ENCODE results near the gene HPCAL1. TPM values are rescaled to one million over a fixed set of nuclear protein-coding genes. Genes with fewer than 3 reads are reported as not detected.

HPCAL1 gene
- total and polyA plus RNA-seq, 10 of the 15 experiments (the other 5 are each of a cell fraction or from before 2014, with no cell fraction given): 0.40 to 12.8 (median 7.9) TPM

DNA sequence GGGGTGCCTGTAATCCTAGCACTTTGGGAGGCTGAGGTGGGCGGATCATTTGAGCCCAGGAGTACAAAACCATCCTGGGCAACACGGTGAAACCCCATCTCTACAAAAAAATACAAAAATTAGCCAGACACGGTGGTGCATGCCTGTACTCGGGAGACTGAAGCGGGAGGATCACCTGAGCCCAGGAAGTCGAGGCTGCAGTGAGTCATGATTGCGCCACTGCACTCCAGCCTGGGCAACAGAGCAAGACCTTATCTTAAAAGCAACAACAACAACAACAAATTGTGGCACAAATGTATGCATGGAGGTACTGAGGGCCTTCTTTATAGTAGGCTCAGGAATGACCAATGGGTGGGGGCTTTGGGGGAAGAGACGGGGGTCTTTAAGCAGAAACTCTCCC is 38.5 kb downstream of the HPCAL1 start (continued):
- TF ChIP-seq MEF2A (IDR thresholded peaks at IDR 0.05; ENCODE audit: insufficient read depth, low read depth, low read length) (no peak), MYC (IDR thresholded peaks at IDR 0.05; ENCODE audit: insufficient read depth, insufficient read length, insufficient replicate concordance, low read length, severe bottlenecking) (no peak), RAD21 (IDR thresholded peaks at IDR 0.05; ENCODE audit: insufficient read depth, low read depth, low read length) (no peak), RBBP5 (conservative IDR thresholded peaks at IDR 0.05) (no peak), SIN3A (IDR thresholded peaks at IDR 0.05; ENCODE audit: low read depth, low read length) (no peak), ZNF24 (IDR thresholded peaks at IDR 0.05) (no peak), FOS (IDR thresholded peaks at IDR 0.05; ENCODE audit: borderline replicate concordance, extremely low read depth, insufficient read length) (no peak), ZSCAN29 (IDR thresholded peaks at IDR 0.05) (no peak)
- TF ChIP-seq, protein P1, sequence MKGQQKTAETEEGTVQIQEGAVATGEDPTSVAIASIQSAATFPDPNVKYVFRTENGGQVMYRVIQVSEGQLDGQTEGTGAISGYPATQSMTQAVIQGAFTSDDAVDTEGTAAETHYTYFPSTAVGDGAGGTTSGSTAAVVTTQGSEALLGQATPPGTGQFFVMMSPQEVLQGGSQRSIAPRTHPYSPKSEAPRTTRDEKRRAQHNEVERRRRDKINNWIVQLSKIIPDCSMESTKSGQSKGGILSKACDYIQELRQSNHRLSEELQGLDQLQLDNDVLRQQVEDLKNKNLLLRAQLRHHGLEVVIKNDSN (IDR thresholded peaks at IDR 0.05; ENCODE audit: borderline replicate concordance, extremely low read length, insufficient read depth, low read depth, low read length): no peak

DNA sequence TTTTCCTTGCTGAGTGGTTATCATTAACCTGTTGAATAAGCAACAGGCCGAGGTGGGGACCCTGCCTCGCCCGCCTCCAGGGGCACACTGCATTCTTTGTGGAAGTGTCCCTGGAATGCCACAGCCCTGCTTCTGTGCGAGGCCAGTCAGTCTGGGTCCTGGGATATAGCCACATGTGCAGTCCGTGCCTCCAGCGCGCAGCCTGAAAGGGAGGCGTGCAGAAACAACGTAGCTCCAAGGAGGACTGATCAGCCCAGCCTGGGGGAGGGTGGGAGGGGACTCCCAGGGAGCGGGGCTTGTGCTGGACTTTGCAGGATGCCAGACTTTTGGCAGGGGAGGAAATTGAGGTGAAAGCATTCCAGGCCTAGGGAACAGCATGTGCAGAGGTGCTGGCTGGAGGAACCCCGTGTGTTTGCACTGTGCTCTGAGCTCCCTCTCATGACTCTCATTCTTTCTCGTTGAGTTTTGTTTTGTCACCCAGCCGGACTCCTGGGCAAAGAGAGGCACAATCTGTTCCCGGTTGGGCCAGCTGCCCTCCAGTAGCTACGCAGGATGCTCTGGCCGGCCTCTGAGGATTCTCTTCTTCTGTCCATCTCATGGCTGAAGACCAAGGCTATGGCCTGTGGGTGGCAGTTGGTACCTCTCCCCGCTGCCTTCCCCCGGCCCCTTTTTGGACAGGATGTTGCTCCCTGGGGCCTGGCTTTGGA is 39.7 kb downstream of the HPCAL1 start:
- Histone ChIP-seq H3K4me1 (ENCODE audit: control insufficient read depth, insufficient read depth, low read length) (no peaks in the 10 kb centered on the region), H3K79me2 (ENCODE audit: control insufficient read depth, insufficient read depth, low read length) (no peaks in the 10 kb centered on the region), H3K4me3 (no peak overlapping the region), H3K9me3 (replicated peaks; ENCODE audit: control insufficient read depth, insufficient read depth, low read length) (no peaks in the 10 kb centered on the region), H3K27me3 (replicated peaks in 1 of 2; ENCODE audit: control insufficient read depth in 2 of 2, insufficient read depth in 2 of 2, low read length in 1 of 2) (no peaks in the 10 kb centered on the region), H2AFZ (ENCODE audit: control insufficient read depth, low read depth, low read length) (no peak overlapping the region), H3K36me3 (ENCODE audit: control insufficient read depth in 2 of 2, insufficient read depth in 2 of 2, low read length in 1 of 2) (no peaks in the 10 kb centered on the region), H3K9ac (ENCODE audit: control insufficient read depth, insufficient read depth, low read length) (no peak overlapping the region), H3K27ac (ENCODE audit: control insufficient read depth, insufficient read depth) (no peak overlapping the region), H4K20me1 (ENCODE audit: control insufficient read depth, insufficient read depth) (no peaks in the 10 kb centered on the region), H3K4me2 (ENCODE audit: control insufficient read depth, insufficient read depth) (no peak overlapping the region)
- TF ChIP-seq, protein P2, sequence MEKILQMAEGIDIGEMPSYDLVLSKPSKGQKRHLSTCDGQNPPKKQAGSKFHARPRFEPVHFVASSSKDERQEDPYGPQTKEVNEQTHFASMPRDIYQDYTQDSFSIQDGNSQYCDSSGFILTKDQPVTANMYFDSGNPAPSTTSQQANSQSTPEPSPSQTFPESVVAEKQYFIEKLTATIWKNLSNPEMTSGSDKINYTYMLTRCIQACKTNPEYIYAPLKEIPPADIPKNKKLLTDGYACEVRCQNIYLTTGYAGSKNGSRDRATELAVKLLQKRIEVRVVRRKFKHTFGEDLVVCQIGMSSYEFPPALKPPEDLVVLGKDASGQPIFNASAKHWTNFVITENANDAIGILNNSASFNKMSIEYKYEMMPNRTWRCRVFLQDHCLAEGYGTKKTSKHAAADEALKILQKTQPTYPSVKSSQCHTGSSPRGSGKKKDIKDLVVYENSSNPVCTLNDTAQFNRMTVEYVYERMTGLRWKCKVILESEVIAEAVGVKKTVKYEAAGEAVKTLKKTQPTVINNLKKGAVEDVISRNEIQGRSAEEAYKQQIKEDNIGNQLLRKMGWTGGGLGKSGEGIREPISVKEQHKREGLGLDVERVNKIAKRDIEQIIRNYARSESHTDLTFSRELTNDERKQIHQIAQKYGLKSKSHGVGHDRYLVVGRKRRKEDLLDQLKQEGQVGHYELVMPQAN (conservative IDR thresholded peaks at IDR 0.05): no peak
- TF ChIP-seq ETV6 (conservative IDR thresholded peaks at IDR 0.05 in 1 of 2, IDR thresholded peaks at IDR 0.05 in 1 of 2; ENCODE audit: borderline replicate concordance in 1 of 2, low read depth in 1 of 2) (no peak), STAT1 (conservative IDR thresholded peaks at IDR 0.05) (no peak), PAX8 (IDR thresholded peaks at IDR 0.05) (no peak), EED (IDR thresholded peaks at IDR 0.05; ENCODE audit: low read depth) (no peak), NBN (IDR thresholded peaks at IDR 0.05) (no peak)
- ChIA-PET RAD21 (ENCODE audit: unreplicated experiment) (interaction anchor here (1.5 kb wide), 1 partner anchor 67 kb away, joined by 6 read pairs; no protein-coding TSS in a partner anchor), POLR2A (interaction anchor here (0.6 kb wide), 1 partner anchor 64 kb away, joined by 3 read pairs; no protein-coding TSS in a partner anchor), SMC1A (ENCODE audit: uncharacterized antibody, unreplicated experiment) (no interaction called here), CTCF (interaction anchor here (0.6 kb wide), 1 partner anchor 19 kb away, joined by 4 read pairs; no protein-coding TSS in a partner anchor)
- DNase-seq (ENCODE audit: low read depth, low spot score) (no peak), FAIRE-seq (no peak), ATAC-seq (no peak)
- intact Hi-C loops (cut with micrococcal nuclease; ENCODE audit: unreplicated experiment) (no loop called here), in situ Hi-C loops (cut with MboI) (no loop called here)
- no TSS peak for BruUV-seq (replicated peaks)
- 66% methylated on average over 16 of the region's 18 CpGs for WGBS (ENCODE audit: insufficient coverage, insufficient replicate concordance, low lambda C conversion rate, missing lambda C conversion rate)
